Measurements from ENCODE around the gene GJC2.
A peak's percentile ranks its signal among the peaks of the same experiment; 100 is the strongest.

GJC2 gene
- total RNA-seq: 0 to 0.66 (median 0.11) reads per million in 17 experiments

GRCh38 chr1:228149406-228150119 is at the start of gene GJC2:
Gene GJC2 (plus strand): TSS chr1:228149930. CDS start chr1:228157759, 7,829 bp downstream.
- no peak for DNase-seq

- no peak for DNase-seq
These were observed 48.7 kb upstream of the GJC2 start for GRCh38 chr1:228100822-228101613.

GRCh38 chr1:228101614-228101993 is 48.1 kb upstream of the GJC2 start:
- peak in 2 of 4 experiments; percentile 30 to 31 for DNase-seq

- peak in 3 of 4 experiments; percentile 46 to 67 (median 51) for DNase-seq
These were observed 47.5 kb upstream of the GJC2 start for GRCh38 chr1:228101994-228102790.

GRCh38 chr1:228102791-228103620 is 46.7 kb upstream of the GJC2 start, which contains the start of gene C1orf35:
Gene C1orf35 (minus strand): TSS chr1:228103325. CDS start chr1:228103227, 98 bp downstream.
- DNase-seq: peak; percentile 96 to 99 (median 98)

GRCh38 chr1:228104526-228105269 is 45.0 kb upstream of the GJC2 start:
- no peak for DNase-seq

- no peak for DNase-seq
These were observed 44.3 kb upstream of the GJC2 start for GRCh38 chr1:228105270-228105995.

- no peak for DNase-seq
These were observed 43.5 kb upstream of the GJC2 start for GRCh38 chr1:228105996-228106799.

- no peak for DNase-seq
These were observed 43.0 kb upstream of the GJC2 start for GRCh38 chr1:228106800-228107054.

GRCh38 chr1:228107636-228108035 is 42.1 kb upstream of the GJC2 start:
- DNase-seq: no peak

- peak; percentile 67 to 87 (median 74) for DNase-seq
These were observed 41.6 kb upstream of the GJC2 start for GRCh38 chr1:228108055-228108690.

GRCh38 chr1:228108742-228109072 is 41.0 kb upstream of the GJC2 start:
- no peak for DNase-seq

- peak; percentile 98 to 99 (median 99) for DNase-seq
These were observed 40.4 kb upstream of the GJC2 start, which contains the start of gene MRPL55 for GRCh38 chr1:228109073-228109961. Gene MRPL55 (minus strand): TSS chr1:228109299. CDS start chr1:228108260, 1,039 bp downstream.

GRCh38 chr1:228109962-228110488 is 39.7 kb upstream of the GJC2 start:
- DNase-seq: peak in 1 of 4 experiments; percentile 34

- DNase-seq: no peak
These were observed 39.2 kb upstream of the GJC2 start for GRCh38 chr1:228110556-228110955.

- DNase-seq: peak in 3 of 4 experiments; percentile 35 to 47 (median 39)
These were observed 38.4 kb upstream of the GJC2 start for GRCh38 chr1:228111315-228111714.

GRCh38 chr1:228112167-228112566 is 37.6 kb upstream of the GJC2 start:
- no peak for DNase-seq

GRCh38 chr1:228112617-228113016 is 37.1 kb upstream of the GJC2 start:
- no peak for DNase-seq
